CD4-positive, alpha-beta T cell (primary cell): ENCODE results near the gene PPP6R2. TPM values are rescaled to one million over a fixed set of nuclear protein-coding genes. Genes with fewer than 3 reads are reported as not detected.

Experiments used
- ATAC-seq: fragments of 200-7000 bp; cut with Tn5 transposase; one replicate; pipeline ENCODE4 v1.10.0; 2022; ENCODE audit warnings: mild to moderate bottlenecking; ENCODE audit not compliant: poor library complexity
- CTCF ChIA-PET: fragments of 350-600 bp; sonication (Branson Sonifier 250); formaldehyde crosslinking; loops from one replicate; lab custom pipeline; 2021; ENCODE audit warnings: antibody characterized with exemption, inconsistent platforms; lab: Charles Lee
- POLR2A ChIA-PET: fragments of 350-600 bp; sonication (Branson Sonifier 250); formaldehyde crosslinking; loops from one replicate; lab custom pipeline; 2021; ENCODE audit warnings: antibody characterized with exemption, inconsistent platforms; lab: Charles Lee
- DNase-seq, 14 experiments: peaks; one replicate each; pipeline ENCODE4 v3.0.0-alpha.2; 2013 to 2020; ENCODE audit warnings: mixed read lengths in 2 of 14
- H3K27ac ChIP-seq, 2 donors: one replicate each; pipeline versions ENCODE4 v1.5.1 to v1.7.0; 2013; ENCODE audit warnings: low read length in 2 of 2, low read depth in 1 of 2, mild to moderate bottlenecking in 1 of 2
- H3K27me3 ChIP-seq, 2 experiments: 1 replicate in 1 of 2; 2 replicates in 1 of 2; pipeline versions ENCODE4 v1.6.1 to v1.7.0; 2013; ENCODE audit warnings: low read length in 2 of 2, control low read depth in 1 of 2, mild to moderate bottlenecking in 1 of 2, moderate library complexity in 1 of 2; ENCODE audit not compliant: insufficient read depth in 2 of 2, control insufficient read depth in 1 of 2
- H3K36me3 ChIP-seq: one replicate; pipeline ENCODE4 v1.6.1; 2013; ENCODE audit warnings: low read length, control low read depth; ENCODE audit not compliant: insufficient read depth
- H3K4me1 ChIP-seq: one replicate; pipeline ENCODE4 v1.6.1; 2013; ENCODE audit warnings: low read length, control low read depth; ENCODE audit not compliant: insufficient read depth
- H3K4me3 ChIP-seq: one replicate; pipeline ENCODE4 v1.5.1; 2013; ENCODE audit warnings: mild to moderate bottlenecking, low read length, moderate library complexity
- H3K9me3 ChIP-seq, 2 experiments: 1 replicate in 1 of 2; 2 replicates in 1 of 2; pipeline versions ENCODE4 v1.6.1 to v1.7.0; 2013; ENCODE audit warnings: low read length in 2 of 2, mild to moderate bottlenecking in 2 of 2, control low read depth in 1 of 2, moderate library complexity in 1 of 2; ENCODE audit not compliant: control insufficient read depth in 1 of 2, insufficient read depth in 1 of 2
- H3K27ac Mint-ChIP-seq: one replicate; pipeline ENCODE4 v1.8.0; 2020; ENCODE audit warnings: mixed read lengths
- H3K27me3 Mint-ChIP-seq: one replicate; pipeline ENCODE4 v1.8.0; 2021; ENCODE audit warnings: mixed read lengths
- H3K36me3 Mint-ChIP-seq: one replicate; pipeline ENCODE4 v1.8.0; 2021; ENCODE audit warnings: low read depth, mixed read lengths
- H3K4me1 Mint-ChIP-seq: one replicate; pipeline ENCODE4 v1.8.0; 2021; ENCODE audit warnings: low read depth, mixed read lengths
- H3K4me3 Mint-ChIP-seq: one replicate; pipeline ENCODE4 v1.8.0; 2020; ENCODE audit warnings: mild to moderate bottlenecking, mixed read lengths
- H3K9me3 Mint-ChIP-seq: one replicate; pipeline ENCODE4 v1.8.0; 2020; ENCODE audit warnings: mixed read lengths
- CTCF ChIP-seq: fragments of 200-600 bp; IDR thresholded peaks from one replicate; pipeline ENCODE4 v1.8.0; 2022; ENCODE audit warnings: antibody characterized with exemption, mild to moderate bottlenecking
- intact Hi-C, 2 experiments: fragments of 100-400 bp; cut with DNase I in 1 of 2; cut with micrococcal nuclease in 1 of 2; formaldehyde crosslinking; loops; one replicate each; pipeline versions ENCODE4 v1.15.1 to v1.9.0; 2023 to 2025; cut with DNase I, micrococcal nuclease
- total RNA-seq, 174 experiments: library from RNA in 2 of 174; stranded (reverse) in 2 of 174; gene quantifications; one replicate each; pipeline ENCODE4 v1.2.3 and lab custom pipeline; 2021 to 2026

PPP6R2 gene
- total RNA-seq, 2 experiments from 2014 or later = 47.1 to 48.0 TPM

DNA sequence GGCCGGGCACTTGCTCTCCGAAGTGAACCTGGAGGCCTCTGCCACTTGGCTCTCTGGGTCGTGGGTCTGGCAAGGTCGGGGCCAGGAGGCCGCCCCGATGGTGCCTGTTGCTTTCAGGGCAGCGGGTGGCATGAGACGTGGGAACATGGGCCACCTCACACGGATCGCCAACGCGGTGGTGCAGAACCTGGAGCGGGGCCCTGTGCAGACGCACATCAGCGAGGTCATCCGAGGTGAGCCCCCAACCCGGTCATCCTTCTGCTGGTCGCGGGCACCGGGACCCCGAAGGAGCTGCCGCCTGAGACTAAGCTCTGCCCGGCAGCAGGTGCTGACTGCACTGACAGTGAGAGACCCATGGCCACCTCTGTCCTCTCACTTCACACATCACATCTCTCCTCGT, 91.7 kb downstream of the PPP6R2 start:
- peaks cover 40% of the 10 kb centered on the region for H3K36me3 Mint-ChIP-seq
- H3K27me3 Mint-ChIP-seq = no peaks in the 10 kb centered on the region
- Histone ChIP-seq H3K27me3 (no peaks in the 10 kb centered on the region), H3K4me1 (no peaks in the 10 kb centered on the region), H3K9me3 (no peaks in the 10 kb centered on the region), H3K27ac (no peak overlapping the region), H3K36me3 (peaks cover 76% of the 10 kb centered on the region), H3K4me3 (no peak overlapping the region)
- H3K9me3 Mint-ChIP-seq = no peaks in the 10 kb centered on the region
- H3K4me3 Mint-ChIP-seq = no peak overlapping the region
- no peak overlapping the region for H3K27ac Mint-ChIP-seq
- intact Hi-C loops = no loop called here
- TF ChIP-seq CTCF = no peak
- ATAC-seq = no peak
- peak in 1 of 14 experiments; percentile 17 for DNase-seq
- ChIA-PET POLR2A (no interaction called here), CTCF (no interaction called here)
- no peaks in the 10 kb centered on the region for H3K4me1 Mint-ChIP-seq

DNA sequence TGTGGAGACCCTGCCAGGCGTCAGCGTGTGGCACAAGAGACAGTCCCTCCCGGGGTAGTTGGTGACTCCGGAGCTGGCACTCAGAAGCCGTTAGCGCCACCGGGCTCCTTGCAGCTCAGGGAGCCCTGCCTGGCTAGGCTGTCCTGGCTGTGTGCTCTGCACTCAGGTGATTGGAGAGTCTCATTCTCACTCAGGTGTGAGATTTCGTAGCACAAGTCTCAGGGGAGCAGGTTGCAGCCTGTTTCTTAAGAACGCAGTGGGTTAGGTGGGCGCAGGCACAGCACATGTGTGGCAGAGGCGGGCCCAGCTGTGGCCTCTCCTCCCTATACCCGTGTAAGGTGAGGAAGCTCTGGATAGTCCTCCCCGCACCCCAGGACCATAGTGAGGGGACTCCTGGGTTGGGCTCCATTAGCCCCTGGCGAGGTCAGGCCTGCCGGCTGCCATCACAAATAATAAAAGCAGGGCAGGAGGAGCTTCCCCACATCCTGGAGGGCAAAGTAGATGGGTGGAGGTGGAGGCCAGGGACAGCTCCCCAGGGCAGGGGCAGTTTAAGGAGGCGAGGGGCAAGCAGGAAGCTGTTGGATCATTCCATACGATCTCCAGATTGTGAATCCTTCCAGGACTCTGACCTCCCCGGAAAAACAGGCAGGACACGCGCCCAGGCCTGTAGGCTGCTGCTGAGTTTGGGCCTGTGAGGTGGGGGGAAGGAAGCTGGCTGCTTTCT, 92.3 kb downstream of the PPP6R2 start:
- ChIA-PET POLR2A (interaction anchor here (0.9 kb wide), 1 partner anchor 90 kb away, joined by 3 read pairs; the partner anchor contains the start of gene SCO2), CTCF (no interaction called here)
- Mint-ChIP-seq H3K4me1 (no peaks in the 10 kb centered on the region), H3K36me3 (peaks cover 34% of the 10 kb centered on the region), H3K9me3 (no peaks in the 10 kb centered on the region), H3K4me3 (no peak overlapping the region), H3K27me3 (no peaks in the 10 kb centered on the region), H3K27ac (no peak overlapping the region)
- Histone ChIP-seq H3K36me3 (peaks cover 76% of the 10 kb centered on the region), H3K4me1 (no peaks in the 10 kb centered on the region), H3K27me3 (no peaks in the 10 kb centered on the region), H3K27ac (no peak overlapping the region), H3K9me3 (no peaks in the 10 kb centered on the region), H3K4me3 (no peak overlapping the region)
- TF ChIP-seq CTCF = no peak
- intact Hi-C loops = no loop called here
- DNase-seq = peak in 1 of 14 experiments; percentile 6
- ATAC-seq = no peak

- Mint-ChIP-seq H3K9me3 (no peaks in the 10 kb centered on the region), H3K27me3 (no peaks in the 10 kb centered on the region), H3K4me1 (no peaks in the 10 kb centered on the region), H3K4me3 (no peak overlapping the region), H3K36me3 (peaks cover 26% of the 10 kb centered on the region), H3K27ac (no peak overlapping the region)
- Histone ChIP-seq H3K27ac (no peak overlapping the region), H3K9me3 (no peaks in the 10 kb centered on the region), H3K27me3 (no peaks in the 10 kb centered on the region), H3K36me3 (peaks cover 78% of the 10 kb centered on the region), H3K4me1 (no peaks in the 10 kb centered on the region), H3K4me3 (no peak overlapping the region)
- ATAC-seq (no peak), DNase-seq (peak in 1 of 14 experiments; percentile 13)
- TF ChIP-seq CTCF = no peak
- CTCF ChIA-PET = no interaction called here
- intact Hi-C loops = no loop called here
- POLR2A ChIA-PET = interaction anchor here (0.9 kb wide), 1 partner anchor 89 kb away, joined by 3 read pairs; the partner anchor contains the start of gene SCO2
Observed at GRCh38 chr22:50436015-50436830, 93.1 kb downstream of the PPP6R2 start.
